Measurements from ENCODE around the gene NR2F1-AS1. TPM values are rescaled to one million over a fixed set of nuclear protein-coding genes. Genes with fewer than 3 reads are reported as not detected.
A peak's percentile ranks its signal among the peaks of the same experiment; 100 is the strongest.

The NR2F1-AS1 gene
- polyA plus RNA-seq, 1 donor = 7.2 TPM

GRCh38 chr5:93602241-93603077 lies 21.4 kb upstream of the NR2F1-AS1 start:
- Histone ChIP-seq H3K27me3 (ENCODE audit: control insufficient read depth, insufficient read depth, low read length) (peaks cover 98% of the 10 kb centered on the region), H3K9me3 (ENCODE audit: control insufficient read depth, low read depth, low read length) (peaks cover 9% of the 10 kb centered on the region), H3K4me1 (ENCODE audit: control insufficient read depth, insufficient read depth, low read length) (no peaks in the 10 kb centered on the region), H3K27ac (ENCODE audit: low read length) (no peak overlapping the region), H3K36me3 (ENCODE audit: control insufficient read depth, insufficient read depth, low read length) (no peaks in the 10 kb centered on the region), H3K4me3 (ENCODE audit: low read length) (no peak overlapping the region)
- DNase-seq = no peak
- WGBS (ENCODE audit: insufficient coverage, low lambda C conversion rate) = 21% methylated on average over 6 of the region's 39 CpGs

- H3K4me1 ChIP-seq (ENCODE audit: control insufficient read depth, insufficient read depth, low read length) = peaks cover 3% of the 10 kb centered on the region
- no peaks in the 10 kb centered on the region for H3K36me3 ChIP-seq (ENCODE audit: control insufficient read depth, insufficient read depth, low read length)
- peaks cover 14% of the 10 kb centered on the region for H3K9me3 ChIP-seq (ENCODE audit: control insufficient read depth, low read depth, low read length)
- WGBS (ENCODE audit: insufficient coverage, low lambda C conversion rate) = no CpG with 5 or more reads among the region's 9 CpGs
- DNase-seq = no peak
- no peak overlapping the region for H3K27ac ChIP-seq (ENCODE audit: low read length)
- peaks cover 98% of the 10 kb centered on the region for H3K27me3 ChIP-seq (ENCODE audit: control insufficient read depth, insufficient read depth, low read length)
- H3K4me3 ChIP-seq (ENCODE audit: low read length) = no peak overlapping the region
These were observed 20.8 kb upstream of the NR2F1-AS1 start for GRCh38 chr5:93601802-93602155.

GRCh38 chr5:93601071-93601801 lies 20.2 kb upstream of the NR2F1-AS1 start:
- H3K4me3 ChIP-seq (ENCODE audit: low read length) = no peak overlapping the region
- no peaks in the 10 kb centered on the region for H3K36me3 ChIP-seq (ENCODE audit: control insufficient read depth, insufficient read depth, low read length)
- peaks cover 7% of the 10 kb centered on the region for H3K4me1 ChIP-seq (ENCODE audit: control insufficient read depth, insufficient read depth, low read length)
- DNase-seq = no peak
- WGBS (ENCODE audit: insufficient coverage, low lambda C conversion rate) = 0% methylated on average over 2 of the region's 3 CpGs
- H3K27ac ChIP-seq (ENCODE audit: low read length) = no peak overlapping the region
- H3K27me3 ChIP-seq (ENCODE audit: control insufficient read depth, insufficient read depth, low read length) = peaks cover 99% of the 10 kb centered on the region
- peaks cover 17% of the 10 kb centered on the region for H3K9me3 ChIP-seq (ENCODE audit: control insufficient read depth, low read depth, low read length)

- Histone ChIP-seq H3K9me3 (ENCODE audit: control insufficient read depth, low read depth, low read length) (peaks cover 19% of the 10 kb centered on the region), H3K27ac (ENCODE audit: low read length) (no peak overlapping the region), H3K4me1 (ENCODE audit: control insufficient read depth, insufficient read depth, low read length) (peaks cover 7% of the 10 kb centered on the region), H3K4me3 (ENCODE audit: low read length) (no peak overlapping the region), H3K27me3 (ENCODE audit: control insufficient read depth, insufficient read depth, low read length) (peaks cover 99% of the 10 kb centered on the region), H3K36me3 (ENCODE audit: control insufficient read depth, insufficient read depth, low read length) (no peaks in the 10 kb centered on the region)
- no peak for DNase-seq
- no CpG with 5 or more reads among the region's 8 CpGs for WGBS (ENCODE audit: insufficient coverage, low lambda C conversion rate)
These were observed 19.5 kb upstream of the NR2F1-AS1 start for GRCh38 chr5:93600409-93601070.

GRCh38 chr5:93599399-93600120 lies 18.5 kb upstream of the NR2F1-AS1 start:
- Histone ChIP-seq H3K4me3 (ENCODE audit: low read length) (no peak overlapping the region), H3K27ac (ENCODE audit: low read length) (no peak overlapping the region), H3K36me3 (ENCODE audit: control insufficient read depth, insufficient read depth, low read length) (no peaks in the 10 kb centered on the region), H3K27me3 (ENCODE audit: control insufficient read depth, insufficient read depth, low read length) (peaks cover 99% of the 10 kb centered on the region), H3K4me1 (ENCODE audit: control insufficient read depth, insufficient read depth, low read length) (peaks cover 7% of the 10 kb centered on the region), H3K9me3 (ENCODE audit: control insufficient read depth, low read depth, low read length) (peaks cover 24% of the 10 kb centered on the region)
- no peak for DNase-seq
- no CpG with 5 or more reads among the region's 17 CpGs for WGBS (ENCODE audit: insufficient coverage, low lambda C conversion rate)

- H3K4me3 ChIP-seq (ENCODE audit: low read length) = no peak overlapping the region
- H3K4me1 ChIP-seq (ENCODE audit: control insufficient read depth, insufficient read depth, low read length) = peaks cover 7% of the 10 kb centered on the region
- DNase-seq = no peak
- H3K27me3 ChIP-seq (ENCODE audit: control insufficient read depth, insufficient read depth, low read length) = peaks cover 97% of the 10 kb centered on the region
- H3K27ac ChIP-seq (ENCODE audit: low read length) = no peak overlapping the region
- peaks cover 20% of the 10 kb centered on the region for H3K9me3 ChIP-seq (ENCODE audit: control insufficient read depth, low read depth, low read length)
- H3K36me3 ChIP-seq (ENCODE audit: control insufficient read depth, insufficient read depth, low read length) = no peaks in the 10 kb centered on the region
- no CpG with 5 or more reads among the region's 5 CpGs for WGBS (ENCODE audit: insufficient coverage, low lambda C conversion rate)
These were observed 18.0 kb upstream of the NR2F1-AS1 start for GRCh38 chr5:93599001-93599379.

- no peak overlapping the region for H3K27ac ChIP-seq (ENCODE audit: low read length)
- H3K9me3 ChIP-seq (ENCODE audit: control insufficient read depth, low read depth, low read length) = peaks cover 23% of the 10 kb centered on the region
- peaks cover 2% of the 10 kb centered on the region for H3K36me3 ChIP-seq (ENCODE audit: control insufficient read depth, insufficient read depth, low read length)
- no peak for DNase-seq
- WGBS (ENCODE audit: insufficient coverage, low lambda C conversion rate) = no CpG with 5 or more reads among the region's 28 CpGs
- peaks cover 7% of the 10 kb centered on the region for H3K4me1 ChIP-seq (ENCODE audit: control insufficient read depth, insufficient read depth, low read length)
- no peak overlapping the region for H3K4me3 ChIP-seq (ENCODE audit: low read length)
- H3K27me3 ChIP-seq (ENCODE audit: control insufficient read depth, insufficient read depth, low read length) = peaks cover 97% of the 10 kb centered on the region
These were observed 17.3 kb upstream of the NR2F1-AS1 start for GRCh38 chr5:93598091-93599000.

- peaks cover 7% of the 10 kb centered on the region for H3K4me1 ChIP-seq (ENCODE audit: control insufficient read depth, insufficient read depth, low read length)
- peaks cover 2% of the 10 kb centered on the region for H3K36me3 ChIP-seq (ENCODE audit: control insufficient read depth, insufficient read depth, low read length)
- no peak overlapping the region for H3K4me3 ChIP-seq (ENCODE audit: low read length)
- no peak overlapping the region for H3K27ac ChIP-seq (ENCODE audit: low read length)
- no CpG with 5 or more reads among the region's 40 CpGs for WGBS (ENCODE audit: insufficient coverage, low lambda C conversion rate)
- H3K9me3 ChIP-seq (ENCODE audit: control insufficient read depth, low read depth, low read length) = peaks cover 21% of the 10 kb centered on the region
- H3K27me3 ChIP-seq (ENCODE audit: control insufficient read depth, insufficient read depth, low read length) = peaks cover 96% of the 10 kb centered on the region
- peak in 1 of 2 donors; percentile 33 for DNase-seq
These were observed 15.9 kb upstream of the NR2F1-AS1 start for GRCh38 chr5:93596676-93597490.

GRCh38 chr5:93596310-93596675 lies 15.3 kb upstream of the NR2F1-AS1 start:
- WGBS (ENCODE audit: insufficient coverage, low lambda C conversion rate) = no CpG with 5 or more reads among the region's 14 CpGs

More at GRCh38 chr5:93596310-93596675, 15.3 kb upstream of the NR2F1-AS1 start:
- H3K27ac ChIP-seq (ENCODE audit: low read length) = no peak overlapping the region
- H3K27me3 ChIP-seq (ENCODE audit: control insufficient read depth, insufficient read depth, low read length) = peaks cover 96% of the 10 kb centered on the region
- no peak for DNase-seq
- H3K4me1 ChIP-seq (ENCODE audit: control insufficient read depth, insufficient read depth, low read length) = peaks cover 7% of the 10 kb centered on the region
- peaks cover 3% of the 10 kb centered on the region for H3K36me3 ChIP-seq (ENCODE audit: control insufficient read depth, insufficient read depth, low read length)
- H3K9me3 ChIP-seq (ENCODE audit: control insufficient read depth, low read depth, low read length) = peaks cover 21% of the 10 kb centered on the region
- H3K4me3 ChIP-seq (ENCODE audit: low read length) = no peak overlapping the region
